ENCODE measurements around the gene SAMD7.
A peak's percentile ranks its signal among the peaks of the same experiment; 100 is the strongest.

Gene SAMD7

DNA sequence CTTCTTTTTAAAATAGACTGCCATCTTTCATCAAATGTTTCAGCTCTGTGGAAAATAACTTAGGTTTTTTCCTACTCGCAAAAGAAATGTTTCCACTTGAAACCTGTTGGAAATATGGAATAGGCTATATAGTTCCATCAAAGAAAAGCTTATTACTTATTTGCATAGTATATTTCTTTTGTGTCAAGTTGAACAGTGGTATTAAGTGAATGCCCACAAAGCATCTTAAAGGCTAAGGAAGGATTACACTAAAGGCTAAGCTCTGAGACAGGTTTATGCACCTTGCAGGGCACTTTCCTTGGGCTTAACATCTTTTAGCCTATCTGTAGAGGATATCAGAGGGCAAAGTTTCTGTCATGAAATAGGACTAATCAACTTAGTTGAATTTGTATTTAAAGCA is at the start of gene SAMD7:
Gene SAMD7, plus strand, starts transcription at position 301 of the 400 bp plus-strand sequence. CDS start 7,927 bp downstream, outside the sequence.
- no peak within 1 kb of the TSS for H3K4me3 ChIP-seq (ENCODE audit: control insufficient read depth, low read depth, low read length)
- DNase-seq (ENCODE audit: low read depth), result no peak
- no peak for TF ChIP-seq CTCF (IDR thresholded peaks at IDR 0.05; ENCODE audit: control insufficient read depth, insufficient read depth, low read depth, low read length, missing control alignments)

DNA sequence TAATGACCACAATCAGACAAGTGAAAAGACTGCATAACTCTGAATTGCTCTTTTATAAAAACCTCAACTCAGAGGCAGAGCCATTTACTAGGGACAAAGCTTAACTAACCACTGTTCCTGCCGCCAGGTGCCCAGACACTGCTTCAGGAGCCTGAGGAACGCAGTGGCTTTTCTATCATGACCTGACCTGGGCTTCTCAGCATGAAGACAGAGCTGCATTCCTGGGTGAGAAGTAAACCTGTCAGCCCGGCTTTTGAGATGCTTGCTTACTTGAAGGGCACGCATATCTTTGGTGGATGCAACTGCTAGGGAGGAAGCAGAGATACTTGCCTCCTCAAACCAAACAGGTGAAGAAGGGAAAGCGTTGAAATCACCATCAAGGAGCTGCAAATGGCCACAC is 49.5 kb upstream of the SAMD7 start:
- no peak for DNase-seq (ENCODE audit: low read depth)
- no peak for TF ChIP-seq CTCF (IDR thresholded peaks at IDR 0.05; ENCODE audit: control insufficient read depth, insufficient read depth, low read depth, low read length, missing control alignments)
- H3K4me3 ChIP-seq (ENCODE audit: control insufficient read depth, low read depth, low read length), result no peak overlapping the region

DNA sequence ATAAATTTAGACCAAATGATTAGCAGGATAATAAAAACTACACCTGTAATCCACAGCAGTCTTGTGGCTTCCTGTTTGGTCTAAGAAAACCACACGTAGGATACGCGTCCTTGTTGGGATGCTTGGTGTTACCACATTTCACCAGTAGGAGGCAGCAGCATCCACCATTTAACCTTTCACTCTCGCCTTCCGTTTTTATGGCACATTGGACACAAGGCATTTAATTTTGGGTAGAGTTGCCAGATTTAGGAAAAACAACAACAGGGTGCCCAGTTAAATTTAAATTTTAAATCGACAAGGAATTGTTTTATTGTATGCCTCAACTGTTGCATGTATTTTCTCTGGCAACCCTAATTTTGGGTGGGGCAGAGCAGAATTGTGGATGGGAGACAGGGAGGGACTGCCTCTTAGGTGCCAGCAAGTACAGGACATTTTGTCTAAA is 47.9 kb upstream of the SAMD7 start:
- DNase-seq (ENCODE audit: low read depth), result no peak
- TF ChIP-seq CTCF (IDR thresholded peaks at IDR 0.05; ENCODE audit: control insufficient read depth, insufficient read depth, low read depth, low read length, missing control alignments), result peak; percentile 86
- H3K4me3 ChIP-seq (ENCODE audit: control insufficient read depth, low read depth, low read length), result no peak overlapping the region

GRCh38 chr3:169864270-169864669 is 47.1 kb upstream of the SAMD7 start:
- no peak for TF ChIP-seq CTCF (IDR thresholded peaks at IDR 0.05; ENCODE audit: control insufficient read depth, insufficient read depth, low read depth, low read length, missing control alignments)
- no peak for DNase-seq (ENCODE audit: low read depth)
- H3K4me3 ChIP-seq (ENCODE audit: control insufficient read depth, low read depth, low read length), result no peak overlapping the region

GRCh38 chr3:169865176-169865767 is 46.1 kb upstream of the SAMD7 start:
- TF ChIP-seq CTCF (IDR thresholded peaks at IDR 0.05; ENCODE audit: control insufficient read depth, insufficient read depth, low read depth, low read length, missing control alignments), result no peak
- no peak overlapping the region for H3K4me3 ChIP-seq (ENCODE audit: control insufficient read depth, low read depth, low read length)
- no peak for DNase-seq (ENCODE audit: low read depth)

GRCh38 chr3:169867584-169868210 is 43.7 kb upstream of the SAMD7 start:
- no peak for TF ChIP-seq CTCF (IDR thresholded peaks at IDR 0.05; ENCODE audit: control insufficient read depth, insufficient read depth, low read depth, low read length, missing control alignments)
- H3K4me3 ChIP-seq (ENCODE audit: control insufficient read depth, low read depth, low read length), result no peak overlapping the region
- no peak for DNase-seq (ENCODE audit: low read depth)
